Melanocyte of skin (primary cell): ENCODE results near the gene IPO11. TPM values are rescaled to one million over a fixed set of nuclear protein-coding genes. Genes with fewer than 3 reads are reported as not detected.

Experiments used
- small RNA-seq, 2 donors: library from RNA; depleted of rRNA; stranded (forward); fragments of <200 nt; gene quantifications; one replicate each; pipeline ENCODE3, GENCODE V24; 2012
- total RNA-seq, 2 donors: library from RNA; depleted of rRNA; stranded (reverse); fragments of >200 nt; gene quantifications; 2 replicates each; pipeline ENCODE4 v1.2.3, GENCODE V29; 2012

Gene IPO11
- 10 to 100 TPM; 20.6 to 36.6 TPM for total RNA-seq

GRCh38 chr5:62412549-62413329 lies at the start of gene IPO11:
IPO11 (plus strand) TSS chr5:62412763; CDS start chr5:62437280, 24,517 bp downstream.

GRCh38 chr5:62403411-62404250 lies 8.9 kb upstream of the IPO11 start, which contains the start of gene DIMT1:
DIMT1 (minus strand) TSS chr5:62403905; CDS start chr5:62403772, 133 bp downstream.

GRCh38 chr5:62578540-62578939 lies 166.0 kb downstream of the IPO11 start, which contains the start of gene LRRC70:
LRRC70 (plus strand) TSS chr5:62578819; CDS start chr5:62579439, 620 bp downstream.

Small RNA genes within 50 kb of the gene (small RNA-seq; reads per million reads assigned to genes)
- gene CKS1BP3 (0 reads per million in 2 donors), gene RNU6-661P (0 to 0.04 reads per million in 2 donors)

Other genes with a start within 250 kb of the IPO11 start
- 10 to 100 TPM; 41.0 to 62.3 TPM for gene KIF2A, start 106.6 kb upstream of the IPO11 start, total RNA-seq
- 10 to 100 TPM; 24.1 to 34.3 TPM for gene DIMT1, start 8.9 kb upstream of the IPO11 start, total RNA-seq
- under 1 TPM; 0.34 to 1.00 TPM for gene LRRC70, start 166.1 kb downstream of the IPO11 start, total RNA-seq